Measurements from ENCODE around the gene DAB2. TPM values are rescaled to one million over a fixed set of nuclear protein-coding genes. Genes with fewer than 3 reads are reported as not detected.

The DAB2 gene
- total RNA-seq, 1 experiment from 2014 or later, result 30.1 TPM

GRCh38 chr5:39432696-39433530 lies 8.1 kb upstream of the DAB2 start:
- Histone ChIP-seq H3K36me3 (ENCODE audit: insufficient read depth, low read length, poor library complexity, severe bottlenecking) (no peaks in the 10 kb centered on the region), H3K4me3 (ENCODE audit: low read depth, low read length, poor library complexity, severe bottlenecking) (no peak overlapping the region), H3K4me1 (ENCODE audit: insufficient read depth, low read length, poor library complexity, severe bottlenecking) (no peaks in the 10 kb centered on the region), H3K9me3 (ENCODE audit: low read depth, low read length, poor library complexity, severe bottlenecking) (no peaks in the 10 kb centered on the region), H3K27ac (ENCODE audit: low read depth, low read length, poor library complexity, severe bottlenecking) (no peak overlapping the region), H3K27me3 (replicated peaks; ENCODE audit: insufficient read depth, low read depth, low read length, poor library complexity) (no peaks in the 10 kb centered on the region)
- BruUV-seq (replicated peaks), result no TSS peak
- intact Hi-C loops (cut with micrococcal nuclease; ENCODE audit: unreplicated experiment), result no loop called here
- DNase-seq (ENCODE audit: low spot score), result no peak
- POLR2A ChIA-PET (ENCODE audit: low non-redundant PET), result no interaction called here
- CTCF ChIA-PET, result no interaction called here
- TF ChIP-seq CTCF (conservative IDR thresholded peaks at IDR 0.05; ENCODE audit: low read depth, low read length), result no peak
- TF ChIP-seq EZH2 (IDR thresholded peaks at IDR 0.05; ENCODE audit: borderline replicate concordance, low read depth, low read length, poor library complexity, severe bottlenecking), result no peak

- intact Hi-C loops (cut with micrococcal nuclease; ENCODE audit: unreplicated experiment), result no loop called here
Observed at GRCh38 chr5:39430461-39430860, 5.7 kb upstream of the DAB2 start.

GRCh38 chr5:39428640-39429039 lies 3.9 kb upstream of the DAB2 start:
- CTCF ChIA-PET, result no interaction called here
- Histone ChIP-seq H3K27me3 (replicated peaks; ENCODE audit: insufficient read depth, low read depth, low read length, poor library complexity) (no peaks in the 10 kb centered on the region), H3K4me1 (ENCODE audit: insufficient read depth, low read length, poor library complexity, severe bottlenecking) (peaks cover 26% of the 10 kb centered on the region), H3K27ac (ENCODE audit: low read depth, low read length, poor library complexity, severe bottlenecking) (no peak overlapping the region), H3K4me3 (ENCODE audit: low read depth, low read length, poor library complexity, severe bottlenecking) (no peak overlapping the region), H3K36me3 (ENCODE audit: insufficient read depth, low read length, poor library complexity, severe bottlenecking) (no peaks in the 10 kb centered on the region), H3K9me3 (ENCODE audit: low read depth, low read length, poor library complexity, severe bottlenecking) (no peaks in the 10 kb centered on the region)
- no peak for DNase-seq (ENCODE audit: low spot score)
- POLR2A ChIA-PET (ENCODE audit: low non-redundant PET), result no interaction called here
- no TSS peak for BruUV-seq (replicated peaks)
- intact Hi-C loops (cut with micrococcal nuclease; ENCODE audit: unreplicated experiment), result no loop called here
- no peak for TF ChIP-seq CTCF (conservative IDR thresholded peaks at IDR 0.05; ENCODE audit: low read depth, low read length)
- no peak for TF ChIP-seq EZH2 (IDR thresholded peaks at IDR 0.05; ENCODE audit: borderline replicate concordance, low read depth, low read length, poor library complexity, severe bottlenecking)

More at GRCh38 chr5:39430461-39430860, 5.7 kb upstream of the DAB2 start:
- no peaks in the 10 kb centered on the region for H3K9me3 ChIP-seq (ENCODE audit: low read depth, low read length, poor library complexity, severe bottlenecking)
- no peaks in the 10 kb centered on the region for H3K36me3 ChIP-seq (ENCODE audit: insufficient read depth, low read length, poor library complexity, severe bottlenecking)
- CTCF ChIA-PET, result no interaction called here
- H3K27me3 ChIP-seq (replicated peaks; ENCODE audit: insufficient read depth, low read depth, low read length, poor library complexity), result no peaks in the 10 kb centered on the region
- peaks cover 23% of the 10 kb centered on the region for H3K4me1 ChIP-seq (ENCODE audit: insufficient read depth, low read length, poor library complexity, severe bottlenecking)
- no peak overlapping the region for H3K27ac ChIP-seq (ENCODE audit: low read depth, low read length, poor library complexity, severe bottlenecking)
- TF ChIP-seq EZH2 (IDR thresholded peaks at IDR 0.05; ENCODE audit: borderline replicate concordance, low read depth, low read length, poor library complexity, severe bottlenecking) (no peak), CTCF (conservative IDR thresholded peaks at IDR 0.05; ENCODE audit: low read depth, low read length) (no peak)
- POLR2A ChIA-PET (ENCODE audit: low non-redundant PET), result no interaction called here
- no peak overlapping the region for H3K4me3 ChIP-seq (ENCODE audit: low read depth, low read length, poor library complexity, severe bottlenecking)
- DNase-seq (ENCODE audit: low spot score), result no peak
- no TSS peak for BruUV-seq (replicated peaks)
